SK-N-MC (cell line): ENCODE results near the gene OTUD5.

Source experiments
- DNase-seq: peaks from one replicate; pipeline ENCODE4 v3.0.0-alpha.2; 2011; ENCODE audit warnings: low read depth, low spot score
- H3K27ac ChIP-seq: fragments of 200-600 bp; sonication (generic); 2 replicates; pipeline ENCODE4 v1.5.1; 2016; ENCODE audit warnings: mixed run types
- H3K36me3 ChIP-seq: fragments of 200-600 bp; sonication (generic); 2 replicates; pipeline ENCODE4 v1.6.1; 2017; ENCODE audit warnings: antibody characterized with exemption, low read length, mixed read lengths; ENCODE audit not compliant: insufficient read depth
- H3K4me3 ChIP-seq: fragments of 200-600 bp; sonication (generic); 2 replicates; pipeline ENCODE4 v1.5.1; 2016
- H3K9ac ChIP-seq: fragments of 200-600 bp; sonication (generic); 2 replicates; pipeline ENCODE4 v1.8.0; 2017; ENCODE audit warnings: mixed run types, mixed read lengths; ENCODE audit not compliant: insufficient read length
- H3K9me3 ChIP-seq: fragments of 200-600 bp; sonication (generic); 2 replicates; pipeline ENCODE4 v1.6.1; 2017; ENCODE audit warnings: low read depth, mild to moderate bottlenecking, antibody characterized with exemption, low read length, moderate library complexity, mixed read lengths
- EZH2 ChIP-seq: fragments of 200-600 bp; sonication (generic); IDR thresholded peaks from one replicate; pipeline ENCODE4 v1.6.1; 2017; ENCODE audit warnings: antibody characterized with exemption
- FOXP2 ChIP-seq: optimal IDR thresholded peaks from 2 replicates; pipeline ENCODE3; 2011; ENCODE audit warnings: mild to moderate bottlenecking, moderate library complexity; ENCODE audit not compliant: insufficient read depth; ENCODE audit errors: extremely low read length, control extremely low read depth
- POLR2AphosphoS5 ChIP-seq: IDR thresholded peaks from 2 replicates; pipeline ENCODE4 v1.6.1; 2012; ENCODE audit warnings: mild to moderate bottlenecking, low read depth, low read length, borderline replicate concordance

The OTUD5 gene

GRCh38 chrX:48914593-48915493 is 42.6 kb downstream of the OTUD5 start:
- peaks cover 8% of the 10 kb centered on the region; the same call in 1 of the 2 replicates for H3K36me3 ChIP-seq
- DNase-seq = no peak
- H3K4me3 ChIP-seq = no peak overlapping the region
- H3K27ac ChIP-seq = no peak overlapping the region
- H3K9ac ChIP-seq = no peak overlapping the region
- no peak for TF ChIP-seq EZH2
- no peak for TF ChIP-seq FOXP2
- TF ChIP-seq POLR2AphosphoS5 = no peak
- H3K9me3 ChIP-seq = no peaks in the 10 kb centered on the region

- Histone ChIP-seq H3K4me3 (no peak overlapping the region), H3K9ac (no peak overlapping the region), H3K9me3 (no peaks in the 10 kb centered on the region), H3K27ac (no peak overlapping the region), H3K36me3 (peaks cover 8% of the 10 kb centered on the region; the same call in 1 of the 2 replicates)
- DNase-seq = no peak
- no peak for TF ChIP-seq EZH2
- TF ChIP-seq POLR2AphosphoS5 = no peak
- no peak for TF ChIP-seq FOXP2
Measured at GRCh38 chrX:48913605-48914366, 43.6 kb downstream of the OTUD5 start.

GRCh38 chrX:48911412-48912182 is 45.8 kb downstream of the OTUD5 start, which contains the start of gene SLC35A2:
Gene SLC35A2, minus strand, starts transcription at chrX:48911646. Its CDS starts 10 bp downstream, at chrX:48911636.
- Histone ChIP-seq H3K27ac (no peak within 1 kb of the TSS), H3K9ac (peak within 1 kb of the TSS; percentile 79), H3K36me3 (peaks cover 8% of the 10 kb centered on the region; the same call in 1 of the 2 replicates), H3K9me3 (no peaks in the 10 kb centered on the region), H3K4me3 (peak within 1 kb of the TSS; percentile 78)
- TF ChIP-seq EZH2 (no peak), POLR2AphosphoS5 (peak; percentile 68)
- no peak for DNase-seq

GRCh38 chrX:48910926-48911411 is 46.4 kb downstream of the OTUD5 start:
- Histone ChIP-seq H3K36me3 (peaks cover 6% of the 10 kb centered on the region; the same call in 1 of the 2 replicates), H3K4me3 (peak overlapping the region; percentile 78), H3K9me3 (no peaks in the 10 kb centered on the region), H3K9ac (peak overlapping the region; percentile 79), H3K27ac (no peak overlapping the region)
- no peak for DNase-seq
- TF ChIP-seq POLR2AphosphoS5 (no peak), EZH2 (no peak), FOXP2 (no peak)

- no peak overlapping the region for H3K9ac ChIP-seq
- peaks cover 1% of the 10 kb centered on the region; the same call in 1 of the 2 replicates for H3K36me3 ChIP-seq
- no peak for TF ChIP-seq EZH2
- TF ChIP-seq POLR2AphosphoS5 = no peak
- no peak for TF ChIP-seq FOXP2
Measured at GRCh38 chrX:48909703-48910294, 47.6 kb downstream of the OTUD5 start.

GRCh38 chrX:48908600-48908999 is 48.8 kb downstream of the OTUD5 start:
- Histone ChIP-seq H3K36me3 (0 out of 2 replicates have a peak, but pooled peaks cover under 1% of the 10 kb centered on the region), H3K9ac (no peak overlapping the region), H3K9me3 (no peaks in the 10 kb centered on the region), H3K4me3 (no peak overlapping the region), H3K27ac (no peak overlapping the region)
- no peak for DNase-seq
- TF ChIP-seq EZH2 = no peak

More at GRCh38 chrX:48909703-48910294, 47.6 kb downstream of the OTUD5 start:
- no peak overlapping the region for H3K27ac ChIP-seq
- no peaks in the 10 kb centered on the region for H3K9me3 ChIP-seq
- no peak overlapping the region for H3K4me3 ChIP-seq
- DNase-seq = no peak

GRCh38 chrX:48905090-48905790 is 52.2 kb downstream of the OTUD5 start:
- H3K9me3 ChIP-seq = no peaks in the 10 kb centered on the region
- peaks cover 17% of the 10 kb centered on the region; the same call in 1 of the 2 replicates for H3K36me3 ChIP-seq
- no peak for DNase-seq
- no peak overlapping the region for H3K27ac ChIP-seq
- no peak for TF ChIP-seq FOXP2
- TF ChIP-seq EZH2 = no peak
- no peak for TF ChIP-seq POLR2AphosphoS5
- no peak overlapping the region for H3K9ac ChIP-seq
- no peak overlapping the region for H3K4me3 ChIP-seq

- H3K27ac ChIP-seq = no peak overlapping the region
- no peak overlapping the region for H3K9ac ChIP-seq
- DNase-seq = no peak
- no peaks in the 10 kb centered on the region for H3K9me3 ChIP-seq
- no peak for TF ChIP-seq FOXP2
- TF ChIP-seq POLR2AphosphoS5 = no peak
- no peak for TF ChIP-seq EZH2
- H3K36me3 ChIP-seq = peaks cover 18% of the 10 kb centered on the region; the same call in 1 of the 2 replicates
- H3K4me3 ChIP-seq = no peak overlapping the region
Measured at GRCh38 chrX:48904626-48905025, 52.8 kb downstream of the OTUD5 start.
